WERI-Rb-1 (cell line): ENCODE measurements around the gene ADARB2.

Experiments used
- DNase-seq: peaks from one replicate; pipeline ENCODE4 v3.0.0-alpha.2; 2020
- H3K27ac ChIP-seq: fragments of 250-450 bp; sonication (Bioruptor Pico); 2 replicates; pipeline ENCODE4 v1.5.1; 2020; ENCODE audit warnings: mild to moderate bottlenecking, moderate library complexity
- H3K27me3 ChIP-seq: fragments of 250-450 bp; sonication (Bioruptor Pico); 2 replicates; pipeline ENCODE4 v1.5.1; 2021; ENCODE audit warnings: mild to moderate bottlenecking, low read depth, moderate library complexity; ENCODE audit not compliant: insufficient read depth, severe bottlenecking
- H3K36me3 ChIP-seq: fragments of 250-450 bp; sonication (Bioruptor Pico); 2 replicates; pipeline ENCODE4 v1.5.1; 2020; ENCODE audit warnings: mild to moderate bottlenecking, moderate library complexity
- H3K4me3 ChIP-seq: 2 replicates; pipeline ENCODE4 v1.5.1; 2011; ENCODE audit warnings: low read depth, mild to moderate bottlenecking, control low read depth, low read length
- H3K9me3 ChIP-seq: fragments of 250-450 bp; sonication (Bioruptor Pico); 2 replicates; pipeline ENCODE4 v1.5.1; 2021; ENCODE audit warnings: mild to moderate bottlenecking, moderate library complexity; ENCODE audit not compliant: severe bottlenecking
- TF ChIP-seq, protein P1 (sequence below): IDR thresholded peaks from 2 replicates; pipeline ENCODE4 v1.5.1; 2011; ENCODE audit warnings: low read depth, mild to moderate bottlenecking, control low read depth, inconsistent platforms, low read length

ADARB2 gene

DNA sequence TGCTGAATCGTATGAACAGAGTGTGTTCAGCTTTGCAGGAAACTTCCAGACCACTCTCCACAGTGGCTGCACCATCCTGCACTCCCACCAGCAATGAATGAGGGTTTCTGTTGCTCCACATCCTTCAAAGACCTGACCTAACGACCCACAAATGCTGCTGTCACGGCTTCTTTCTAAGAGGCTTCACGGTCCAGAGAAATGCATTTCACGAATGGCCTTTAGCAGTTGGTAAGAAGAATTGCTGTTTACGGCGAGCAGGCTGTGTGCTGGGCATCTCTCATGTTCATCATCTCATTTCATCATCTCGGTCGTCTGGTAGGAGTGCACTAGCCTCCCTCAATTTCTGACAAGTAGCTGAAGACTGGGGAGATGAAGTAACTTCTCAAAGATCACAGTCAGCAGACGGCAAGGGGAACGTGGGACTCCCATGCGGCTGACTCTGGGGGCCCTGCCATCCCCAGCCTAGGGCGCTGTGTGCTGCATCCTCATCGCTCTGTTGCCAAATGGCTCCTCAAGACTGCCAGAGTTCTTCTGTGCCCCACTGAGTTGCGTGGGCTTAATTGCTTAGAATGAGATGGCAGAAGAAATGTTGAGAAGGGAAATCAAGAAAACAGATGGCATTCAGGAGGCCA is 72.9 kb downstream of the ADARB2 start:
- no peaks in the 10 kb centered on the region for H3K9me3 ChIP-seq
- H3K4me3 ChIP-seq = no peak overlapping the region
- H3K36me3 ChIP-seq = no peaks in the 10 kb centered on the region
- peaks cover 3% of the 10 kb centered on the region for H3K27me3 ChIP-seq
- no peak overlapping the region for H3K27ac ChIP-seq
- TF ChIP-seq, protein P1, sequence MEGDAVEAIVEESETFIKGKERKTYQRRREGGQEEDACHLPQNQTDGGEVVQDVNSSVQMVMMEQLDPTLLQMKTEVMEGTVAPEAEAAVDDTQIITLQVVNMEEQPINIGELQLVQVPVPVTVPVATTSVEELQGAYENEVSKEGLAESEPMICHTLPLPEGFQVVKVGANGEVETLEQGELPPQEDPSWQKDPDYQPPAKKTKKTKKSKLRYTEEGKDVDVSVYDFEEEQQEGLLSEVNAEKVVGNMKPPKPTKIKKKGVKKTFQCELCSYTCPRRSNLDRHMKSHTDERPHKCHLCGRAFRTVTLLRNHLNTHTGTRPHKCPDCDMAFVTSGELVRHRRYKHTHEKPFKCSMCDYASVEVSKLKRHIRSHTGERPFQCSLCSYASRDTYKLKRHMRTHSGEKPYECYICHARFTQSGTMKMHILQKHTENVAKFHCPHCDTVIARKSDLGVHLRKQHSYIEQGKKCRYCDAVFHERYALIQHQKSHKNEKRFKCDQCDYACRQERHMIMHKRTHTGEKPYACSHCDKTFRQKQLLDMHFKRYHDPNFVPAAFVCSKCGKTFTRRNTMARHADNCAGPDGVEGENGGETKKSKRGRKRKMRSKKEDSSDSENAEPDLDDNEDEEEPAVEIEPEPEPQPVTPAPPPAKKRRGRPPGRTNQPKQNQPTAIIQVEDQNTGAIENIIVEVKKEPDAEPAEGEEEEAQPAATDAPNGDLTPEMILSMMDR = no peak
- no peak for DNase-seq

DNA sequence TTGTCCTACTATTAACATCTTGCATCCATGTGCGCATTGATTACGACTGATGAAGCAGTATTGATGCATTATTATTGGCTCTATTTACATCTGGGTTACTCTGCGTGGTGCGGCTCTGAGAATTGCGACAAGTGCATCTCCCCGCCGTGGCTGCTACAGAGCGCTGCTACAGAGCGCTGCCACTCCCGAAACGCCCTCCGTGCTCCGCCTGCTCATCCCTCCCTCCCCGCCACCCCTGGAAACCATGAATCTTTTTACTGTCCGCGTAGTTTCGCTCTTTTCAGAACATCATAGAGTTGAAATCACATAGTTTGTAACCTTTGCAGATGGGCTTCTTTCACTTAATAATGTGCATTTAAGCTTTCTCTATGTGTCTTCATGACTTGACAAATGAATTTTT is 74.1 kb downstream of the ADARB2 start:
- Histone ChIP-seq H3K9me3 (no peaks in the 10 kb centered on the region), H3K4me3 (no peak overlapping the region), H3K27me3 (peaks cover 3% of the 10 kb centered on the region), H3K27ac (no peak overlapping the region), H3K36me3 (no peaks in the 10 kb centered on the region)
- TF ChIP-seq, protein P1 = no peak
- no peak for DNase-seq

DNA sequence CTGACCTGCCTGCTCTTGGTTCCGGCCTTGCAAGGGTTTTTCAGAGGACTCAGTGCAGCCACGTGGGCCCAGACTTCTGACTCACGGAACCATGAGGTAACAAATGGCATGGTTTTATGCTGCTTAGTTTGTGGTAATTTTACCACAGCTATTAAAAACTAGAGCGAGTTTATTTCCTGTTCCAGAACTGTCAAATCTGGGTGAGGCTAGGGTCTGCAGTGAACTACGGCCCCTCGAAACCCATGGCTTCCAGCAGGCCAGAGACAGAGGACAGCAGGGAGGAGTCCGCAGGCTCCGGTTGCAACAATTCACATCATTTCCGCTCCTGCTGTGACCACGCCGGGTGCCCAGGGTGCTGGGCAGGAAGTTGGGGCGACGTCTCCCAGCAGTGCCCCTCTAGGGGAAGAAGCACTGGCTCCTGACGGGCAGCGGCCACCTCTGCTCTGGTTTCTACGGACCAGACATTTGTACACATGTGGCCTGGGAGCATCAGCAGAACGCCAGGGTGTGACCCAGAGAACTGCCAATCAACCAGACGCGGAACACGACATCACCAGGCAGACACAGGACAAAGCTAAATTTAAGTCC is 74.8 kb downstream of the ADARB2 start:
- TF ChIP-seq, protein P1 = no peak
- no peak for DNase-seq
- H3K27ac ChIP-seq = no peak overlapping the region
- no peaks in the 10 kb centered on the region for H3K9me3 ChIP-seq
- no peak overlapping the region for H3K4me3 ChIP-seq
- no peaks in the 10 kb centered on the region for H3K36me3 ChIP-seq
- no peaks in the 10 kb centered on the region for H3K27me3 ChIP-seq

DNA sequence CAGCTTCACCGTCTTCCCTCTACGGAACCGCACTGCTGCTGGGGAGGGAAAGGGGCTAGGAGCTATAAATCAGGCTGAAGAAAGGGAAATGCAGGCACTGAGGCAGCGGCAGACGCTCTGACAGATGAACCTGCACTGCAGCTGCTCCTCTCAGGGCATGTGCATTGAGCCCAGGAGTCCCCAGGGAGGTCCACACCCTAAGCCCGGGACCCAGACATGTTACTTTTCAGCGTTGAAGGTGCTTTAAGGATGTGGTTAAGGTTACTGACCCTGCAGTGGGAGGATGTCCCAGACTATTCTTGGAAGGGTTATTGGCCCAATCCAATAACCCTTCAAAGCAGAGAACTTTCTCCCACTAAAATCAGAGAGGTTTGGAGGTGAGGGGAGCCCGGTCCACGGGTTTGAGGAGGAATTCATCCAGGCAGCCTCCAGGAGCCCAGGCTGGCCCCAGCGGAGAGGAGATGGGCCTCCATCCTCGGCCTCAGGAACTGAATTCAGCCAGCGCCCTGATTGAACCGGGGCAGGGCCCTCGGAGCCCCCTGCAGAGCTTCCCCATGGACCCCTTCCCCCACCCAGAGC is 75.4 kb downstream of the ADARB2 start:
- no peak overlapping the region for H3K27ac ChIP-seq
- no peak for DNase-seq
- H3K4me3 ChIP-seq = no peak overlapping the region

DNA sequence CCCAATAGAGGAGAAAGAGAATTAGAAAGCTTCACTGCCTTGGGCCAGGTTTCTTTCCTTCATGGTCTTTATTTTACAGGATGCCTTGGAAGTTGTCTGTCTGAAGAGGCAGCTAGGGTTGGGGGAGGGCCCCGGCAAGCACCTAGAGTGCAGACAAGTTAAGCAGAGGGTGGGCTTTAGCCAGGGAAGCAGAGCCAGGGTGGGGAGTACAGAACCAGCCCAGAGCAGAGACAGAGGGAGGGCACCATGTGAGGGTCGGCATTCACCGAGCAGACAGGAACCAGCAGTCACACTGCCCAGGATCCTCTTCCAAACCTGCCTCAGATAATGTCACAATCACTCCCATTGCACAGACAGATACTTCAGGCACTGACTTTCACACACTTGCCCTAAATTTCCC is 75.9 kb downstream of the ADARB2 start:
- Histone ChIP-seq H3K9me3 (no peaks in the 10 kb centered on the region), H3K27ac (no peak overlapping the region), H3K27me3 (no peaks in the 10 kb centered on the region), H3K4me3 (no peak overlapping the region), H3K36me3 (no peaks in the 10 kb centered on the region)
- TF ChIP-seq, protein P1 = no peak
- no peak for DNase-seq

More for the DNA sequence above, 75.4 kb downstream of the ADARB2 start:
- Histone ChIP-seq H3K9me3 (no peaks in the 10 kb centered on the region), H3K36me3 (no peaks in the 10 kb centered on the region), H3K27me3 (no peaks in the 10 kb centered on the region)
- TF ChIP-seq, protein P1 = no peak

DNA sequence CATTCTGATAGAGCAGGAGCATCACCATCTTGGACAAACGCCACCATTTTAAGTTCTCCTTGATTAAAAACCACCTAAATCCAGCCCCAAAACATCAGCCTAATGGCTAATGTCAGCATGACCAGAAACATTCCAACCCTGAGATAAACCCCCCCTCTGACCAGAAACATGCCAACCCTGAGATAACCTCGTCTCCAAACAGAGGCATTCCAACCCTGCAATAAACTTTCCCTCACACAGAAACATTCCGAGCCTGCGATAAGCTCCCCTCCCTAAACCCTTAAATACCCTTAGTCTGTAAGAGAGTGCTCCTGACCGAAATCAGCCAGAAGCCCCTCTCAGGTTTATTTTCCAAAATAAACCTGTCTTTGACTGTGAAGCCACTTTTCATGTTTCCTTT is 76.5 kb downstream of the ADARB2 start:
- no peaks in the 10 kb centered on the region for H3K36me3 ChIP-seq
- TF ChIP-seq, protein P1 = no peak
- H3K27ac ChIP-seq = no peak overlapping the region
- no peaks in the 10 kb centered on the region for H3K27me3 ChIP-seq
- no peaks in the 10 kb centered on the region for H3K9me3 ChIP-seq
- DNase-seq = no peak
- no peak overlapping the region for H3K4me3 ChIP-seq
